ENCODE measurements around the gene CARD8.

GRCh38 chr19:48170817-48171347 is 84.8 kb downstream of the CARD8 start:
- TF ChIP-seq GATA2 (IDR thresholded peaks at IDR 0.05; ENCODE audit: low read depth, low read length) (no peak), GATA3 (IDR thresholded peaks at IDR 0.05; ENCODE audit: low read depth, low read length) (no peak)

Measured in SH-SY5Y (cell line).